Measurements from ENCODE around the gene POPDC2. TPM values are rescaled to one million over a fixed set of nuclear protein-coding genes. Genes with fewer than 3 reads are reported as not detected.

POPDC2 gene
- total RNA-seq, 1 experiment from 2014 or later: 0.37 TPM

DNA sequence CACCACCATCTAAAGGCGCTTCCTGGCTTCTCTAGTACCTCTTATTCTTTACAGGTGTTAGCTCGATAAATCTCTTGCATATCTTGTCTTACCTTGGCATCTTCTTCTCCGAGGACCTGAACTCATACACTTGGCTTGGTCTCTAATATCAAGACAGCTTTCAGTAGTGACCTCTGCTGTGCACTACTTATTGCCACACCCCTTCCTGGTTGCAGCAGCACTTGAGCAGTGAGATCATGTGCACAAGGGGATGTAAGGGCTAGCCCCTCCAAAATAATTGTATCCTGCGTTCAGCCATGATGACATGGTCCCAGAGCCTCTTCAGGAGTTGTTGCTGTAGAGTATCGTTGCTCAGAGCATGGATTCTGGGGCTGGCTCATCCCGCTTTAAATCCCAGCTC, 64.0 kb downstream of the POPDC2 start:
- peaks cover 4 to 8% of the 10 kb centered on the region in 2 experiments for H3K4me1 Mint-ChIP-seq
- no peak overlapping the region for H4K5ac ChIP-seq (ENCODE audit: insufficient read length, low read depth, low read length)
- no peak overlapping the region for H2BK15ac ChIP-seq (ENCODE audit: low read depth, low read length)
- H4K91ac ChIP-seq (ENCODE audit: insufficient read length, low read depth, low read length): no peak overlapping the region
- H3K4me2 ChIP-seq (ENCODE audit: insufficient read depth, insufficient read length, low read length): no peak overlapping the region
- H2BK5ac ChIP-seq (ENCODE audit: insufficient read length, low read length): no peak overlapping the region
- no peak overlapping the region for H3K27ac ChIP-seq (ENCODE audit: insufficient read length, low read depth, low read length)
- H4K8ac ChIP-seq (replicated peaks; ENCODE audit: insufficient read length, low read depth, low read length): no peak overlapping the region
- no peak overlapping the region for H3K4ac ChIP-seq (ENCODE audit: low read depth, low read length)
- no CpG with 5 or more reads among the region's 6 CpGs for WGBS (ENCODE audit: extremely low coverage, insufficient read length, low lambda C conversion rate)
- no peak overlapping the region for H2AK5ac ChIP-seq (ENCODE audit: insufficient read length, low read length)
- no peaks in the 10 kb centered on the region for H3K79me2 ChIP-seq (ENCODE audit: insufficient read depth, low read length)
- H3K56ac ChIP-seq (ENCODE audit: insufficient read length, low read depth, low read length): no peak overlapping the region
- peaks cover 5% of the 10 kb centered on the region for H3K27me3 Mint-ChIP-seq (ENCODE audit: low read depth)
- TF ChIP-seq, protein P1, sequence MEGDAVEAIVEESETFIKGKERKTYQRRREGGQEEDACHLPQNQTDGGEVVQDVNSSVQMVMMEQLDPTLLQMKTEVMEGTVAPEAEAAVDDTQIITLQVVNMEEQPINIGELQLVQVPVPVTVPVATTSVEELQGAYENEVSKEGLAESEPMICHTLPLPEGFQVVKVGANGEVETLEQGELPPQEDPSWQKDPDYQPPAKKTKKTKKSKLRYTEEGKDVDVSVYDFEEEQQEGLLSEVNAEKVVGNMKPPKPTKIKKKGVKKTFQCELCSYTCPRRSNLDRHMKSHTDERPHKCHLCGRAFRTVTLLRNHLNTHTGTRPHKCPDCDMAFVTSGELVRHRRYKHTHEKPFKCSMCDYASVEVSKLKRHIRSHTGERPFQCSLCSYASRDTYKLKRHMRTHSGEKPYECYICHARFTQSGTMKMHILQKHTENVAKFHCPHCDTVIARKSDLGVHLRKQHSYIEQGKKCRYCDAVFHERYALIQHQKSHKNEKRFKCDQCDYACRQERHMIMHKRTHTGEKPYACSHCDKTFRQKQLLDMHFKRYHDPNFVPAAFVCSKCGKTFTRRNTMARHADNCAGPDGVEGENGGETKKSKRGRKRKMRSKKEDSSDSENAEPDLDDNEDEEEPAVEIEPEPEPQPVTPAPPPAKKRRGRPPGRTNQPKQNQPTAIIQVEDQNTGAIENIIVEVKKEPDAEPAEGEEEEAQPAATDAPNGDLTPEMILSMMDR (conservative IDR thresholded peaks at IDR 0.05): no peak
- H2AFZ ChIP-seq (ENCODE audit: low read length): no peak overlapping the region
- no peaks in the 10 kb centered on the region for H3K4me1 ChIP-seq (ENCODE audit: insufficient read depth, low read length)
- no peaks in the 10 kb centered on the region for H3K36me3 Mint-ChIP-seq (ENCODE audit: insufficient read depth in 1 of 3, low read depth in 3 of 3)
- no peaks in the 10 kb centered on the region for H3K79me1 ChIP-seq (ENCODE audit: insufficient read depth, low read depth, low read length, poor library complexity, severe bottlenecking)
- H3K27me3 ChIP-seq (ENCODE audit: insufficient read depth, low read length): no peaks in the 10 kb centered on the region
- no peak for DNase-seq
- no peak overlapping the region for H2BK20ac ChIP-seq (ENCODE audit: low read depth, low read length, poor library complexity, severe bottlenecking)
- no peak overlapping the region for H3K27ac Mint-ChIP-seq
- 0 out of 5 replicates have a peak, but pooled peaks cover 0 to 2% of the 10 kb centered on the region in 2 experiments for H3K9me3 Mint-ChIP-seq
- no peak overlapping the region for H2BK120ac ChIP-seq (ENCODE audit: low read depth, low read length, poor library complexity, severe bottlenecking)
- H2BK12ac ChIP-seq (ENCODE audit: insufficient read length, low read depth, low read length): no peak overlapping the region
- H3T11ph ChIP-seq (ENCODE audit: low read length): no peak overlapping the region
- no peak overlapping the region for H3K18ac ChIP-seq (ENCODE audit: insufficient read length, low read depth, low read length)
- H4K20me1 ChIP-seq (ENCODE audit: control insufficient read depth, insufficient read depth, insufficient read length): no peaks in the 10 kb centered on the region
- no peak overlapping the region for H3K14ac ChIP-seq (ENCODE audit: insufficient read depth, low read length)
- no peak overlapping the region for H3K4me3 Mint-ChIP-seq
- no peak overlapping the region for H3K23ac ChIP-seq (ENCODE audit: insufficient read length, low read depth, low read length)
- H3K9ac ChIP-seq (ENCODE audit: extremely low read depth, insufficient read length, low read length): no peak overlapping the region
- H3K9me3 ChIP-seq (ENCODE audit: control insufficient read depth, low read depth, low read length): no peaks in the 10 kb centered on the region
- no peaks in the 10 kb centered on the region for H3K23me2 ChIP-seq (ENCODE audit: insufficient read length, low read depth, low read length, poor library complexity, severe bottlenecking)
